Dedifferentiated amniotic fluid mesenchymal stem cell (primary cell): ENCODE results near the gene ATM.
"Not testable (repeated sequence)": the region's sequence is repeated elsewhere in the genome, so short reads cannot be mapped to it uniquely, and the experiment has no call there.

Experiments
- DNase-seq: peaks from one replicate; pipeline ENCODE4 v3.0.0-alpha.2; 2016; ENCODE audit errors: extremely low spot score

ATM gene

DNA sequence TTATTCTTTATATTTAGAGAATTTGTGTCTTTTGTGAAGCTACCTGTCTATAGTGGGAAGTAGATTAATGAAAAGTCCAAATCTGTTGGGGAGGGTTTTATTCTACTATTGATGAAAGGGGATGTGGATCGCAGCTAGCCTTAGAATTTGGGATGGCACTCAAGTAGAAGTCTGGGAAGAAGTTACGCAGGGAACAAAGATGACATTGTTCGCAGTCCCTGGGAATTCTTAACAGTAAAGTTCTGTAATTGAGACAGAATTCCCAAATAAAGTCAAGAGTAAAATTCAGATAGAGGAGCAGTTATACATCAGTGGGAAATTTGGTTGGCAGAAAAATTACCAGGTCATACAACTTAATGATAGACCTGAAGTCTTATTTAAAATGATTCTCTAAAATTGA is 64.1 kb downstream of the ATM start:
- DNase-seq = no peak

- not testable (repeated sequence) for DNase-seq
Observed at GRCh38 chr11:108289066-108289465, 66.2 kb downstream of the ATM start.

DNA sequence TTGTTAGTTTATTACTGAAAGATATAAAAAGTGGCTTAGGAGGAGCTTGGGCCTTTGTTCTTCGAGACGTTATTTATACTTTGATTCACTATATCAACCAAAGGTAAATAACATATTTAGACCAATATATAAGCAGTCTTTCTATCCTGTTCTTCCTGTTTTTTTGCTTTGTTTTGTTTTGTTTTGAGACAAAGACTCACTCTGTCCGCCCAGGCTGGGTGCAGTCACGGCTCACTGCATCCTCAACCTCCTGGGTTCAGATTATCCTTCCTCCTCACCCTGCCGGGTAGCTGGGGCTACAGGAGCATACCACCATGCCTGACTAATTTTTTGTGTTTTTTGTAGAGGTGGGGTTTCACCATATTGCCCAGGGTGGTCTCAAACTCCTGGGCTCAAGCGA is 66.8 kb downstream of the ATM start:
- no peak for DNase-seq

DNA sequence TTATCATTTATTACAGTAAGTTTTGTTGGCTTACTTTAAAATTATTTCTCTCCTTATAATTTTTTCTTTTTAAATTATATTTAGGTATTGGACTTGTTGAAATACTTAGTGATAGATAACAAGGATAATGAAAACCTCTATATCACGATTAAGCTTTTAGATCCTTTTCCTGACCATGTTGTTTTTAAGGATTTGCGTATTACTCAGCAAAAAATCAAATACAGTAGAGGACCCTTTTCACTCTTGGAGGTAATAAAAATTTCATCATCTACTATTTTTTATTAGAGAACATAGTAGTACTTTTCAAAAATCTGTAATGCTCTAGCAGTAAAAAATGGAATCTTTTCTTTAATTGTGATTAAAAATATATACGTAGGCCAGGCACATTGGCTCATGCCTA is 70.4 kb downstream of the ATM start:
- no peak for DNase-seq

DNA sequence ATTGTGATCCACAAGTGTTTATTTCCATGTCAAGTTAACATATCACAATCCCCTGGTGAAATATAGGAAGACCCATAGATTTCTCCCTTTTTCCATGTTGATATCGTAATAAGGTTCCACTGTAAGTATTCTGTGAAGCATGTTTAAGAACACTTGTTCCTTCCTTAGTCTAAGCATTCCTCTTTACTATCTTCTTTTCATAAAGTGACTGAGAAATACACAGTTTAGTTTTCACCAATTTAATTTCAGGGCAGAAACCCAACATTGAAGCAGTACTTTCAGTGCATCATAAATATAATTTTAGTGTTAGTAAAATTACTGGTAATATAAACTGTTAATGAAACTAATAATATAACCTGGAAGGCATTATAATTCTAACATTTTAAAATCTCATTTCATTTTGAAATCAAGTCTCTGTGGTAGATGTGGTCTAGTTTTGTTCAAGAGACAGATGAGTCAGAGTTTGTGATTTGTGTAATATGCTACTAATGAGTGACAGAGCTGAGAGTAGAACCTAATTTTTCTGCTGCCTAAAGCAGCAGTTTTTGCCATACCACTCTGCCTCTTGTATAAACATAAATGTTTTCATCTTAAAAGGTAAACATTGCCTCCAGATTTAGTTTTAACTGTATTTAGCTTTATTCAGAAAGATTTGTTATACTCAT is 79.4 kb downstream of the ATM start:
- no peak for DNase-seq

GRCh38 chr11:108307751-108308150 is 84.9 kb downstream of the ATM start:
- no peak for DNase-seq

- no peak for DNase-seq
Observed at GRCh38 chr11:108313444-108313843, 90.6 kb downstream of the ATM start.

- DNase-seq = no peak
Observed at GRCh38 chr11:108316061-108316460, 93.2 kb downstream of the ATM start.

GRCh38 chr11:108319541-108320145 is 96.8 kb downstream of the ATM start:
- peak; percentile 36 for DNase-seq

DNA sequence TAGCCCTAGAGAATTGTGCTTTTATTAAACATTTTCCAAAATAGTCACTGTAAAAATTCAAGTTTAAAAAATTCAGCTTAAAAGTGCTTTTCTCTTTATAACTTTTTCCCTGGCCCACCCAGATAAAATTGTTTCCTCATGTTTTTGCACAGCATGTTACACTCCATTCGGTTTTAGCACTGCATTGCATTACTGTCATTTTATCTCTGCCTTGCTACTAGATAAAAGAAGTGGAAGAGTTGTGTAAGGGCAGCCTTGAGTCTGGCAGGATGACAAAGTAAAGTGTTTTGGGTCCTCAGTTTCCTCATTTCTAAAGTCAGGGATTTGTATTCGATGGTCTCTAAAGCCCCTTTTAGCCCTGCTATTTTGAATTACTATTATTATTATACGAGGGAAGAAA is 99.8 kb downstream of the ATM start:
- no peak for DNase-seq

DNA sequence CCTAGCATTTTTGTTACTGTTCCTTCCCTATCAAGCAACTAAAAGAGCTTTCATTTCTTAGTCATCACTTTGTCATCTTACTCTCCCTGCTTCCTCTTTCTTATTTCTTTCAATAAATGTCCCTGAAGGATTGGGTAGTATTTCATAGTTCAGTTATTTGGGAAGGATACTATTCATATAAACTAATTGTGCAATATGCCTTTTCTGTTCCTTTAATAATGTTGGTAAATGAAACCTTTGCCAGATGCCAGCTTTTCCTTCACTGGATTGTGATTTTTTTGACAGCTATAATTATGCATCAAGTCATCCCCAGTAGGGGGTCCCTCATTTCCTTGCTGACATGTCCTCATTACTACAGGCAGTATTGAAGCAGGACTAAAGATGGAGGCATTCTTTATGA is 101.7 kb downstream of the ATM start:
- DNase-seq = peak; percentile 42

GRCh38 chr11:108333403-108333899 is 110.6 kb downstream of the ATM start:
- no peak for DNase-seq

DNA sequence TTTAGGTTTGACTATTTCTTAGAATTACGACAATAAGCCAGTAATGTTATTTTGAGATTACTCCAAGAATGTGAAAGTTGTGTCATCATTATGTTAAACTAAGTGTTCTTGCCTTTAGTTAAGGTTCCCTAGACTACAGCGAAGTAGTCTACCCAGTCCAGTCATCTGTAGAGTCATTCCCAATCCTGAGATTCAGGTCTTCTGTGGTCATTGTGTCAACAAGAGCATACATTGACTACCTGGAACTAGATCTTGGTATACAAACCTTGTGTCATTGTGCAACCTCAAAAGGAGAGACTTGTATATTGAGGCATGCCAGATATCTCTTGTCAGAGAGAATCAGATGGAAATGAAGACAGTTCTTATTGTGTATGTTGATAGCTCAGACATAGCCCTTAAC is 115.9 kb downstream of the ATM start:
- no peak for DNase-seq

GRCh38 chr11:108340973-108341372 is 118.1 kb downstream of the ATM start:
- no peak for DNase-seq

GRCh38 chr11:108341654-108342053 is 118.8 kb downstream of the ATM start:
- no peak for DNase-seq

GRCh38 chr11:108343714-108344113 is 120.8 kb downstream of the ATM start:
- DNase-seq = no peak

DNA sequence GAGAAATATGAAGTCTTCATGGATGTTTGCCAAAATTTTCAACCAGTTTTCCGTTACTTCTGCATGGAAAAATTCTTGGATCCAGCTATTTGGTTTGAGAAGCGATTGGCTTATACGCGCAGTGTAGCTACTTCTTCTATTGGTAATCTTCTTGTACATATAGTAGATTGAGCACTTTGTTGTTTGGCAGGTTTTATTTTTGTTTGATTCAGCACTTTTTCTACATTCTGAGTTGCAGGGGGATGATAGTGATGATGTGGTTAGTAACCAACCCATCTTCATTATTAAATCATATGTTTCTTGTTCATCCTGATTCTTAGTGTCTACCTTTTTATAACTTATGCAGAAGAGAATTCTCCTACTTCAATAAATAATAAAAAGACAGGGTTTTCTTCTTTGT is 122.9 kb downstream of the ATM start:
- no peak for DNase-seq

- DNase-seq = no peak
Observed at GRCh38 chr11:108346451-108346850, 123.6 kb downstream of the ATM start.

DNA sequence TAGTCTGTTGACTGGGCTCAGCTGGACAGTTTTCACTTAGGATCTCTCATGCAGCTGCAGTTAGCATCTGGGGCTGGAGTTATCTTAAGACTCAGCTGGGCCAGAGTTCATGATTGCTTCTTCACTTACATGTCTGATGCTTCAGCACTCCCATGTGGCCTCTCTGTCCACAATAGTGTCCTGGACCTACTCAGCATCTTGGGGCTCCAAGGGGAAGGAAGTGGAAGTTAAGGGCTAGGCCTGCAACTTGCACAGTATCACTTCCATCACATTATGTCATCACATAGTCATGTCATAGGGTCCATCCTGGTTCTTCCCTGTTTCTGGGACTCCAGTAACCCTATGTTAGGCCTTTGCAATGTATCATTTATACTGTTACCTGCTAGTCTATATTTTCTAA is 128.6 kb downstream of the ATM start:
- no peak for DNase-seq

- DNase-seq = peak; percentile 62
Observed at GRCh38 chr11:108364159-108364558, 141.3 kb downstream of the ATM start.

DNA sequence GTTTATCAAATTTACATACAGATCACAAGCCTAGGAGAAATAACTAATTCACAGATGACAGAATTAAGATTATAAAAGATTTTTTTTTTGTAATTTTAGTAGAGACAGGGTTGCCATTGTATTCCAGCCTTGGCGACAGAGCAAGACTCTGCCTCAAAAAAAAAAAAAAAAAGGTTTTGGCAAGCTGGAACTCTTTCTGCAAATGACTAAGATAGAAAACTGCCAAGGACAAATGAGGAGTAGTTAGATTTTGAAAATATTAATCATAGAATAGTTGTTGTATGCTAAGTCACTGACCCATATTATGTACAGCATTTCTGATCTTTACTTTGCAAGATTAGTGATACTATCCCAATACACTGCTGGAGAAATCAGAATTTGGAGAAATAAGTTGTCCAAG is 145.3 kb downstream of the ATM start:
- no peak for DNase-seq

DNA sequence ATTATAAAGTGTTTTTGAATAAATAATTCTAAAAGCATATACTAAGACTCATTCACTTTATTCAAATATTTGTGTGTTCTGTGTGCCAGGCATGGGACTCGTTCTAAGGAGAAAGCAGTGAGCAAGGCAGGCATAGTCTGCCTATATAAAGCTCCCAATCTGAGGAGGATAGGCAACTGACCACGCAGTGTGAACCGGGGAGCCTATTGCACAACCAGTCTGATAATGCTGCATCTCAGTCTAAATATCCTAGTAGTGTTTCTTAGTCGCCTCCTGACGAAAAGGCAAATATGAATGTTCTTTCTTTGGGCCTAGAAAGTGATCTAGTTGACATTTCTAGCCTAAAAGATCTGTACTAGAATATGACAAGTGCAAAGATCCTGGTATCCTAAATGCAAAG is 146.2 kb downstream of the ATM start:
- no peak for DNase-seq

DNA sequence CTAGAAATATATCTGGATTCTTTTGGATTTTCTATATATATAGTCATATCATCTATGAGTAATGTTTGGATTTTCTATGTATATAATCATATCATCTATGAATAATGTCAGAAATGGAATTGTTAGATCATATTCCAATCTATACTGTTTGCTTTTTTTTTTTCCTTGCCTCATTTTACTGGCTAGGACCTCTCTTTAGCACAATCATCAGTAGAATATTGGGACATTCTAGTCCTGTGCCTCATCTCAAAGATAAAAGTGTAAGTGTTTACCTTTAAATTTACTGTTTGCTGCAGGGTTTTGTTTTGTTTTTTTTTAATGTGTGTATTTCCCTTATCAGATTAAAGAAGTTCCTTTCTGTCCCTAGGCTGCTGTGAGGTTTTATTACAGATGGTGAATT is 147.4 kb downstream of the ATM start:
- no peak for DNase-seq

GRCh38 chr11:108370990-108371389 is 148.1 kb downstream of the ATM start:
- no peak for DNase-seq
